ENCODE measurements around the gene WDR72.

- TF ChIP-seq CTCF (IDR thresholded peaks at IDR 0.05; ENCODE audit: low read depth, low read length, poor library complexity, severe bottlenecking) (no peak), EZH2phosphoT487 (IDR thresholded peaks at IDR 0.05; ENCODE audit: borderline replicate concordance, low read length) (no peak)
Measured at GRCh38 chr15:53693729-53694475, 65.6 kb downstream of the WDR72 start.
